GM21360 (cell line): Measurements from ENCODE around the gene NDUFA8.
A peak's percentile ranks its signal among the peaks of the same experiment; 100 is the strongest.

Source experiments
- ATAC-seq: cut with Tn5 transposase; IDR thresholded peaks from one replicate; pipeline ENCODE4 v1.9.1; 2021; ENCODE audit warnings: mild to moderate bottlenecking, moderate library complexity; ENCODE audit not compliant: unreplicated experiment

The NDUFA8 gene

DNA sequence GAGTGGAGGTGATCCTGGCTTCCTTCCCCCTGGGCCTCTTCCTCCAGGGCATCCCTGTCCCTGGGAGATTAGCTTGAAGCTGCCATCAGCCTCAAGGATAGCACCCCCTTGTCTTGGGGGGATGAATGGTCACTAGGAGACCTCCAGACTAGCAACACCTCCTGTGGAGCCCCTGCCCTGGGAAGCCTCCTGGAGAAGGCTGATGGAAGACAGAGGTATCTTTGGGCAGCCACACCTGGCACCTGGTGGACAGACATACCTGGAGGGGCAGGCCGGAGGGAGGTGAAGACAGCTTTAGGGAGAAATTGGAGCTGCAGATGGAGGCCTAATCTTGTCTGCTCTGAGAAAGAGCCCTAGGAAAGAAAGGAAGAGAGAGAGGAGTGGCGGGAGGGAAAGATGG, 57.4 kb downstream of the NDUFA8 start:
- ATAC-seq = no peak

DNA sequence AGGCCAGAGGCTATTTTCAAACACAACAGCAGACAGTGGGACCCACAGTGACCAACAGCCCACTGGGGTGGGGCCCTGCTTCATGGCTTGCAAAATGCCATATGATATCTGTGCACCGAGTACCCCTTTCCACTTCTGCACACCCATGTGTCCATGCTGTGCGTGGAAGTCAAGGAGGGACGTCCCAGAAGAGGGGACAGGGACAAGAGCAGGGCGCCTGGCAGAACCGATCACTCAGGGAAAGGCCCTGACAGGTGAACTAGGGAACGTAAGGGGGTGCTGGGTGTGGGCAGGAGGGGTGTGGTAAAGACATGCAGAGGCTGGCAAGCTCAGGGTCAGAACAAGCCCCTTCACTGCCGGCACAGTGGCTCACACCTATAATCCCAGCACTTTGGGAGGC, 58.8 kb downstream of the NDUFA8 start:
- no peak for ATAC-seq

DNA sequence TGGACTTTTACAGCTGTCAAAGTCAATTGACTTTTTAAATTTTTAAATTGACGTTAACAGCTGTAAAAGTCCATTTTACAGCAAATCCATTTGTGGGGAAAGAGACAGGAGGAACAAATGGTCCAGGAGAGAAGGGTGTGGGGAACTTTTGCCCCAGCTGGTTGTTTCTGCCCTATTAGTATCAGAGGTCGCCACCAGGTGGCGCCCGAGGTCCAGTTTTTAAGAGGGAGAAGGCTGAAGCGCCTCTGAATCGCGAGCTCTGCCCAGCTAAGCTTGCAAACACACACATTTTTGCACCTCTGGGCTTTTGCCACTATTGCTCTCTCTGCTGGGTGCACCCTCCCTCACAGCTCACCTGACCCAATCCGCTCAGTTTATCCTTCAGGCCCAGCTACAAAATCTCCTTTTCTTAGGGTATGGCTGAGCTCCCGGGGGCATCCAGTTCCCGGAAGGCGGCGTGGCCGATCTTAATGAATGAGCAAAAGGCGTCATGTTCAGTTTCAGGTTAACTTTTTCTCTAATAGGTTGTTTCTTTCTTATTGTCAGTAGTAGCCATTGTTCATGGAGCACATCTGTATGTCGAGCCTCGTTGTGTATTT, 60.2 kb downstream of the NDUFA8 start:
- peak; percentile 75 for ATAC-seq

DNA sequence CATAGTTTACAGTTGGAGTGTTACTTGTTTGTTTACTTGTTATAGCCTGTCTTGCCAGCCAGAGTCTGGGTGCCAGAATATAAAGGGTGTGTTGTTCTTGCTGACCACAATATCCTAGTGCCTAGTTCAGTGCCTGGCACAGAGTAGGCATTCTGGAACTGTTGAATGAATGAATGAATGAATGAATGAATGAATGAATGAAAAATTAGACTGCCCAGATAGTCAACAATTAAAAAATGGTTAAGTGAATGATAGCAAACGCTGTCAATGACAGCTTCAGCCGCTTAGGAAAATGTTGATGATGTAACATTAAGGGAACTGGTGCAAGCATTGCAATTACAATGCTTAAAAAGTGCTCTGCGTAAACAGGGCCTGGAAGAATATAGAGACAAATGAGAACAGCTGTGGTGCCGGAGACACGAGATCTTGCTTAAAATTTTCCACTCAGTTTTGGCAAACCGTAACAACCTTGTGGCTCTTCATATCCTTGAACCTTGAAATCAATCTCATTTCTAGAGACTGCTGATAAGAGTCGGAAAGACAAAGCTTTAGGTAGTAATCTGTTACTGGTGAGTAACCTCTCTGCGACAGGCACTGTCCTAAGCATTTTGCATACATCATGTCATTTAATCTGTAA, 61.8 kb downstream of the NDUFA8 start:
- ATAC-seq = no peak

DNA sequence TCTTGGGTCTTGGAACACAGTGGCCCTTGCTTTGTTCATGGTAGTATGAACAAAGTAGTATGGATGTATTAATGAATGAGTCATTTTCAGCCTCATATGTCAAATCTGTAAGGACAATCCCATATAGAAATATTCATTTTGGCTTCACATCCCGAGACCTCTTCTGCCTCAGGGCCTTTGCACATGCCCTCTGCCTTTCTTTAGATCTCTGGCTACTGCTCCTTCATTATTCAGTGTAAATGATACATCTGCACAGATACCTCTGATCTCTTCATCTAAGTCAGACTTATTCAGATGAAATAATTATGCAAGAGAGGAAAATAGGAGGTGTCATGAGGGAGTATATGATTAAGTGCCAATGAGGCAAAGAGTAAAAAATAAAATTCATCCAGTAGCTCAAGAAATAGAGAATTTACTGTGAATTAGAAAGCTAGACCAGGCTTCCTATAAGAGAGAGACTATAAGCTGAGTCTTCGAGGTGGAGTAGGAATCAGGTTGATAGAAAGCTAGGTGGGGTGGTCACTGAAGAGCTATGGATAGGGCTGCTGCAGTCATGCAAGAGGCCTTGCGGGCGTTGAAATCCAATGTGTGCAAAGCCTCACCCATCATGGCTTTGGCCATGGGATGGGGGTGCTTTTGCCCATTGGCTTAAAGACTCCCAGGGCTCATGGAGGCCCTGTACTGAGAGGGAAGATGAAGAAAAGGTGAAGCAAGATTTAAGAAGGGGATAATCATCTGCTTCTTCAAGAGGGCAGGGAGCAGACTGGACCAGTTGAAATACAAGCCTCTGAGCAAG, 62.8 kb downstream of the NDUFA8 start:
- no peak for ATAC-seq

DNA sequence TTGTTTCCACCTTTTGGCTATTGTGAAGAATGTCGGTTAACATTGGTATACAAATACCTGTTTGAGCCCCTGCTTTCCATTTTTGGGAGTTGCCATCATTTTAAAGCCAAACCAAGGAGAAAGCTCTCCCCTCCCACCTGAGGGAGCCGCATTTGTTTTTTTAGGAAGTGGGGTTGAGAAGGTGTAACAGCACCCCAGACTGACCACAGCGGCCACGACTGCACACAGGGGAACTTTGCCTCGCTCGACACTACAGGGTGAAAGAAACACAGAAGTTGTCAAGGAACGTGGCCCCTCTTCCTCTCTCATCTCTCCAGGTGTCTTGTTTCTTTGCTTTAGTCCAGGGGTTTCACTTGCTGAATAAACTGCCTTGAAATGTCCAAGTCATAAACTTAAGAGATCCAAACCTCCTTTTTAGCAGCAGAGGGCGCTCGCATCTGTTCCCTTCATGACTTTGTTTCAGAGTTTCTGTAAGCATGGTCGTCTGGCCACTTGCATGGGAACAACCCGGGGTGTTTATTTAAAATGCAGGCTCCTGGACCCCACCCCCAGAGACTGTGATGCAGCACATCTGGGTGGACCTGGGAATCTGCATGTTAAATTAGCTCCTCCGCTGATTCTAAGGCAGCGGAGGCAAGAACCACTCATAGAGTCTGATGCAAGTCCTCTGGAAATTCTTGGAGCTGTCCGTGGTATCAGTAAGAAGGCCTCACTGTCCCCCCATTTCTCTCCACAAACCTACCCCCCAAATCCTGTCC, 64.4 kb downstream of the NDUFA8 start:
- ATAC-seq = no peak
